ENCODE results near the gene BCKDHB. TPM values are rescaled to one million over a fixed set of nuclear protein-coding genes. Genes with fewer than 3 reads are reported as not detected.
"Not testable (repeated sequence)": the region's sequence is repeated elsewhere in the genome, so short reads cannot be mapped to it uniquely, and the experiment has no call there.

BCKDHB gene
- total RNA-seq, 2 donors from 2014 or later: 10.3 to 13.2 TPM

GRCh38 chr6:80196906-80197305 lies 90.4 kb downstream of the BCKDHB start:
- DNase-seq: no peak
- ATAC-seq: no peak
- H3K27me3 Mint-ChIP-seq: no peaks in the 10 kb centered on the region
- H3K27ac Mint-ChIP-seq: no peak overlapping the region
- H3K9me3 ChIP-seq (ENCODE audit: control insufficient read depth, low read length, poor library complexity, severe bottlenecking): no peaks in the 10 kb centered on the region
- no peak overlapping the region for H3K4me3 Mint-ChIP-seq
- H3K4me1 Mint-ChIP-seq: no peaks in the 10 kb centered on the region
- H3K36me3 Mint-ChIP-seq (ENCODE audit: low read depth): peaks cover 3% of the 10 kb centered on the region

- no peak for ATAC-seq
These were observed 91.0 kb downstream of the BCKDHB start for GRCh38 chr6:80197474-80197873.

GRCh38 chr6:80197986-80198385 lies 91.5 kb downstream of the BCKDHB start:
- H3K27ac Mint-ChIP-seq: no peak overlapping the region
- DNase-seq (no peak), ATAC-seq (no peak)
- no peaks in the 10 kb centered on the region for H3K27me3 Mint-ChIP-seq
- peaks cover 7% of the 10 kb centered on the region for H3K36me3 Mint-ChIP-seq (ENCODE audit: low read depth)
- no peaks in the 10 kb centered on the region for H3K4me1 Mint-ChIP-seq
- H3K4me3 Mint-ChIP-seq: no peak overlapping the region
- no peaks in the 10 kb centered on the region for H3K9me3 ChIP-seq (ENCODE audit: control insufficient read depth, low read length, poor library complexity, severe bottlenecking)

More at GRCh38 chr6:80197474-80197873, 91.0 kb downstream of the BCKDHB start:
- no peaks in the 10 kb centered on the region for H3K27me3 Mint-ChIP-seq
- H3K36me3 Mint-ChIP-seq (ENCODE audit: low read depth): peaks cover 5% of the 10 kb centered on the region
- DNase-seq: no peak
- no peak overlapping the region for H3K4me3 Mint-ChIP-seq
- H3K27ac Mint-ChIP-seq: no peak overlapping the region
- H3K9me3 ChIP-seq (ENCODE audit: control insufficient read depth, low read length, poor library complexity, severe bottlenecking): no peaks in the 10 kb centered on the region
- H3K4me1 Mint-ChIP-seq: no peaks in the 10 kb centered on the region

- H3K9me3 ChIP-seq (ENCODE audit: control insufficient read depth, low read length, poor library complexity, severe bottlenecking): no peaks in the 10 kb centered on the region
- no peak overlapping the region for H3K27ac Mint-ChIP-seq
- no peak for ATAC-seq
- H3K36me3 Mint-ChIP-seq (ENCODE audit: low read depth): peaks cover 16% of the 10 kb centered on the region
- no peak for DNase-seq
- no peaks in the 10 kb centered on the region for H3K4me1 Mint-ChIP-seq
- H3K27me3 Mint-ChIP-seq: no peaks in the 10 kb centered on the region
- H3K4me3 Mint-ChIP-seq: no peak overlapping the region
These were observed 96.8 kb downstream of the BCKDHB start for GRCh38 chr6:80203283-80203682.

- ATAC-seq (no peak), DNase-seq (no peak)
- Mint-ChIP-seq H3K36me3 (ENCODE audit: low read depth) (peaks cover 16% of the 10 kb centered on the region), H3K4me1 (no peaks in the 10 kb centered on the region), H3K27me3 (no peaks in the 10 kb centered on the region), H3K27ac (no peak overlapping the region), H3K4me3 (no peak overlapping the region)
- no peaks in the 10 kb centered on the region for H3K9me3 ChIP-seq (ENCODE audit: control insufficient read depth, low read length, poor library complexity, severe bottlenecking)
These were observed 98.9 kb downstream of the BCKDHB start for GRCh38 chr6:80205404-80205803.

GRCh38 chr6:80206758-80207157 lies 100.3 kb downstream of the BCKDHB start:
- Mint-ChIP-seq H3K27ac (no peak overlapping the region), H3K27me3 (no peaks in the 10 kb centered on the region), H3K4me3 (no peak overlapping the region), H3K4me1 (peaks cover under 1% of the 10 kb centered on the region), H3K36me3 (ENCODE audit: low read depth) (peaks cover 13% of the 10 kb centered on the region)
- ATAC-seq: no peak
- H3K9me3 ChIP-seq (ENCODE audit: control insufficient read depth, low read length, poor library complexity, severe bottlenecking): no peaks in the 10 kb centered on the region
- no peak for DNase-seq

GRCh38 chr6:80209430-80209829 lies 103.0 kb downstream of the BCKDHB start:
- H3K27me3 Mint-ChIP-seq: no peaks in the 10 kb centered on the region
- peaks cover 7% of the 10 kb centered on the region for H3K4me1 Mint-ChIP-seq
- no peak overlapping the region for H3K4me3 Mint-ChIP-seq
- H3K36me3 Mint-ChIP-seq (ENCODE audit: low read depth): peaks cover 6% of the 10 kb centered on the region
- DNase-seq (no peak), ATAC-seq (no peak)
- no peak overlapping the region for H3K27ac Mint-ChIP-seq
- H3K9me3 ChIP-seq (ENCODE audit: control insufficient read depth, low read length, poor library complexity, severe bottlenecking): no peaks in the 10 kb centered on the region

GRCh38 chr6:80210618-80211017 lies 104.1 kb downstream of the BCKDHB start:
- Mint-ChIP-seq H3K36me3 (ENCODE audit: low read depth) (peaks cover 2% of the 10 kb centered on the region), H3K4me3 (no peak overlapping the region), H3K4me1 (peaks cover 7% of the 10 kb centered on the region), H3K27ac (no peak overlapping the region), H3K27me3 (no peaks in the 10 kb centered on the region)
- DNase-seq (no peak), ATAC-seq (no peak)
- no peaks in the 10 kb centered on the region for H3K9me3 ChIP-seq (ENCODE audit: control insufficient read depth, low read length, poor library complexity, severe bottlenecking)

- H3K27me3 Mint-ChIP-seq: no peaks in the 10 kb centered on the region
- H3K4me1 Mint-ChIP-seq: peaks cover 7% of the 10 kb centered on the region
- DNase-seq: no peak
- no peak overlapping the region for H3K27ac Mint-ChIP-seq
- H3K36me3 Mint-ChIP-seq (ENCODE audit: low read depth): peaks cover under 1% of the 10 kb centered on the region
- H3K9me3 ChIP-seq (ENCODE audit: control insufficient read depth, low read length, poor library complexity, severe bottlenecking): no peaks in the 10 kb centered on the region
- no peak for ATAC-seq
- no peak overlapping the region for H3K4me3 Mint-ChIP-seq
These were observed 104.8 kb downstream of the BCKDHB start for GRCh38 chr6:80211286-80211685.

- not testable (repeated sequence) for H3K9me3 ChIP-seq (ENCODE audit: control insufficient read depth, low read length, poor library complexity, severe bottlenecking); H3K36me3 Mint-ChIP-seq (ENCODE audit: low read depth); H3K27me3 Mint-ChIP-seq; ATAC-seq; H3K4me1 Mint-ChIP-seq; DNase-seq; H3K4me3 Mint-ChIP-seq; H3K27ac Mint-ChIP-seq
These were observed 105.4 kb downstream of the BCKDHB start for GRCh38 chr6:80211890-80212289.

- no peak overlapping the region for H3K4me3 Mint-ChIP-seq
- no peaks in the 10 kb centered on the region for H3K36me3 Mint-ChIP-seq (ENCODE audit: low read depth)
- H3K4me1 Mint-ChIP-seq: peaks cover 10% of the 10 kb centered on the region
- no peaks in the 10 kb centered on the region for H3K9me3 ChIP-seq (ENCODE audit: control insufficient read depth, low read length, poor library complexity, severe bottlenecking)
- peak overlapping the region; percentile 37 for H3K27ac Mint-ChIP-seq
- no peak for DNase-seq
- no peaks in the 10 kb centered on the region for H3K27me3 Mint-ChIP-seq
- ATAC-seq: peak; percentile 74
These were observed 108.1 kb downstream of the BCKDHB start for GRCh38 chr6:80214436-80215022.

GRCh38 chr6:80215063-80215462 lies 108.6 kb downstream of the BCKDHB start:
- Mint-ChIP-seq H3K4me3 (no peak overlapping the region), H3K27ac (no peak overlapping the region), H3K36me3 (ENCODE audit: low read depth) (no peaks in the 10 kb centered on the region), H3K27me3 (no peaks in the 10 kb centered on the region), H3K4me1 (peaks cover 10% of the 10 kb centered on the region)
- no peak for DNase-seq
- ATAC-seq: no peak
- no peaks in the 10 kb centered on the region for H3K9me3 ChIP-seq (ENCODE audit: control insufficient read depth, low read length, poor library complexity, severe bottlenecking)

GRCh38 chr6:80217794-80218193 lies 111.3 kb downstream of the BCKDHB start:
- ATAC-seq: no peak
- Mint-ChIP-seq H3K36me3 (ENCODE audit: low read depth) (peaks cover 3% of the 10 kb centered on the region), H3K4me3 (no peak overlapping the region), H3K27ac (no peak overlapping the region), H3K4me1 (peaks cover 6% of the 10 kb centered on the region), H3K27me3 (no peaks in the 10 kb centered on the region)
- H3K9me3 ChIP-seq (ENCODE audit: control insufficient read depth, low read length, poor library complexity, severe bottlenecking): no peaks in the 10 kb centered on the region
- no peak for DNase-seq

GRCh38 chr6:80223743-80224212 lies 117.3 kb downstream of the BCKDHB start:
- H3K9me3 ChIP-seq (ENCODE audit: control insufficient read depth, low read length, poor library complexity, severe bottlenecking): no peaks in the 10 kb centered on the region
- DNase-seq: no peak
- H3K27me3 Mint-ChIP-seq: no peaks in the 10 kb centered on the region
- H3K27ac Mint-ChIP-seq: no peak overlapping the region
- no peak for ATAC-seq
- H3K36me3 Mint-ChIP-seq (ENCODE audit: low read depth): peaks cover 5% of the 10 kb centered on the region
- no peak overlapping the region for H3K4me3 Mint-ChIP-seq
- H3K4me1 Mint-ChIP-seq: no peaks in the 10 kb centered on the region
